ENCODE results near the gene CUX1. TPM values are rescaled to one million over a fixed set of nuclear protein-coding genes. Genes with fewer than 3 reads are reported as not detected.
A peak's percentile ranks its signal among the peaks of the same experiment; 100 is the strongest.
"Not testable (repeated sequence)": the region's sequence is repeated elsewhere in the genome, so short reads cannot be mapped to it uniquely, and the experiment has no call there.

The CUX1 gene
- total RNA-seq, 1 experiment from 2014 or later: 92.4 TPM

DNA sequence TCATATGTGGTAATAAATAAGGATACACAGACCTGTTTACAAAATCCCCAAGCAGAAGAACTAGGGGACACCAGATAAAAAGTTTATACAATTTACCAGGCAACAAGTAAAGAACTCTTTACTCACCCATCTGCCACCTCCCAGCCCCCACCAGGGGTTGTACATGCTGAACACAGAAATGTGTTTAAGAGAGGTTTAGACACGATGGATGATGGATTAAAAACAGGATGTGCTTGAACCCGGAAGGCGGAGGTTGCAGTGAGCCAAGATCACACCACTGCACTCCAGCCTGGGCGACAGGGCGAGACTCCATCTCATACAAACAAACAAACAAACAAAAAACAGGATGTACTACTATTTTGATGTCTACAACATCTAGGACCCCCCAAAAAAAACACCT, 511.4 kb downstream of the CUX1 start:
- H3K9me3 ChIP-seq (ENCODE audit: low read length); H3K27me3 ChIP-seq (ENCODE audit: low read length); H3K36me3 ChIP-seq (ENCODE audit: insufficient read depth, low read length); H3K4me2 ChIP-seq (ENCODE audit: low read depth, low read length, poor library complexity, severe bottlenecking); H3K79me2 ChIP-seq (ENCODE audit: low read length); H3K9me2 ChIP-seq (replicated peaks; ENCODE audit: insufficient read depth, low read length); H3K27ac ChIP-seq (ENCODE audit: low read length); H2AFZ ChIP-seq (ENCODE audit: low read length); H3K4me3 ChIP-seq (ENCODE audit: low read length); H4K20me1 ChIP-seq (ENCODE audit: insufficient read depth, low read depth, low read length); DNase-seq; H3K9ac ChIP-seq (ENCODE audit: low read length): not testable (repeated sequence)
- H3K4me1 ChIP-seq (ENCODE audit: low read length): peaks cover 38% of the 10 kb centered on the region

DNA sequence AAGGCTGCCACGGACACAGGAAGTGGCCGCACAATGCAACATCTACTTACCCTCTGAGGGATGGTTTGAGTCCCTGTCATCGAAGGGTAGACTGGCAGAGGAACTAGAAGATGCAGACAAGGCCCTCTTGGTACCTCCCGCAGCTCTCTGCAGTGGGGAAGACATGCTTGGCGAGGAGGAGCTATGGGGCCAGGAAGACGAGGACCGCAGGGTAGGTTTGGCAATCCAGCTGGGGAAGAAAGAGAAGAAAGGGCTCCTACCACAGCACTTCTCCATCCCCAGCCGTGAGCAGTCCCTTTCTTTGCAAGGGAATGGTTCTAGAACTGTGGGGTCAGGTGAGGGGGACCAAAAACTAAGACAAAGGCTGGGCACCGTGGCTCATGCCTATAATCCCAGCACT, 511.9 kb downstream of the CUX1 start:
- not testable (repeated sequence) for H3K27ac ChIP-seq (ENCODE audit: low read length); H3K4me2 ChIP-seq (ENCODE audit: low read depth, low read length, poor library complexity, severe bottlenecking); H2AFZ ChIP-seq (ENCODE audit: low read length); H3K36me3 ChIP-seq (ENCODE audit: insufficient read depth, low read length); H3K9me2 ChIP-seq (replicated peaks; ENCODE audit: insufficient read depth, low read length); H3K9me3 ChIP-seq (ENCODE audit: low read length); H3K4me3 ChIP-seq (ENCODE audit: low read length); H4K20me1 ChIP-seq (ENCODE audit: insufficient read depth, low read depth, low read length); DNase-seq; H3K79me2 ChIP-seq (ENCODE audit: low read length); H3K9ac ChIP-seq (ENCODE audit: low read length); H3K27me3 ChIP-seq (ENCODE audit: low read length)
- peaks cover 38% of the 10 kb centered on the region for H3K4me1 ChIP-seq (ENCODE audit: low read length)

DNA sequence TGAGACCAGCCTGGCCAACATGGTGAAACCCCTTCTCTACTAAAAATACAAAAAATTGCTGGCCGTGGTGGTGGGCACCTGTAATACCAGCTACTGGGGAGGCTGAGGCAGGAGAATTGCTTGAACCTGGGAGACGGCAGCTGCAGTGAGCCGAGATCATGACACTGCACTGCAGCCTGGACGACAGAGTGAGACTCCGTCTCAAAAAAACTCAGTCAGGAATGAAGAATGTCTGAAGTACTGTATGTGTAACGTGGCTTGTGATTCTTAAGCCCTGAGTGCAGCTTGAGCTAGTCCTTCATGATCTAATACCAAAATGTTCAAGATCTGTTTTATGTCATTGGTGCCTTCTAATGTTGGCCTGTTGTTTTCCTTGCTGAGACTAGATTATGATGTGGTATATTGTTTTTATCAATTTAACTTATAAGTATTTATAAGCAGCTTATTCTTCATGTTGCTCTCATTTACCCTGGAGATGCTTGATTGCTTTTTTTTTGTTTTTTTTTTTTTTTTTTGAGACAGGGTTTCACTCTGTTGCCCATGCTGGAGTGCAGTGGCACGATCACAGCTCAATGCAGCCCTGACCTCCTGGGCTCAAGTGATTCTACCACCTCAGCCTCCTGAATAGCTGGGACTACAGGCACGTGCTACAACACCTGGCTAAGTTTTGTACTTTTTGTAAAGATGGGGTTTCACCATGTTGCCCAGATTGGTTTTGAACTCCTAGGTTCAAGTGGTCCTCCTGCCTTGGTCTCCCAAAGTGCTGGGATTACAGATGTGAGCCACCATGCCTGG, 513.4 kb downstream of the CUX1 start:
- peak; percentile 47 for DNase-seq
- not testable (repeated sequence) for H3K79me2 ChIP-seq (ENCODE audit: low read length); H3K4me3 ChIP-seq (ENCODE audit: low read length); H3K9me2 ChIP-seq (replicated peaks; ENCODE audit: insufficient read depth, low read length); H3K36me3 ChIP-seq (ENCODE audit: insufficient read depth, low read length); H3K9me3 ChIP-seq (ENCODE audit: low read length); H4K20me1 ChIP-seq (ENCODE audit: insufficient read depth, low read depth, low read length); H3K27me3 ChIP-seq (ENCODE audit: low read length)
- peak overlapping the region; percentile 75; the same call in 1 of the 2 replicates for H2AFZ ChIP-seq (ENCODE audit: low read length)
- H3K9ac ChIP-seq (ENCODE audit: low read length): peak overlapping the region; percentile 3; the same call in 1 of the 2 replicates
- peak overlapping the region; percentile 10; the same call in 1 of the 2 replicates for H3K27ac ChIP-seq (ENCODE audit: low read length)
- H3K4me2 ChIP-seq (ENCODE audit: low read depth, low read length, poor library complexity, severe bottlenecking): peak overlapping the region; percentile 49
- H3K4me1 ChIP-seq (ENCODE audit: low read length): peaks cover 36% of the 10 kb centered on the region

Small RNA genes within 50 kb of the gene (small RNA-seq; reads per million reads assigned to genes)
- not detected for gene AC005086.2
- gene AC005086.3: not detected
- not detected for gene AC005086.4
- not detected for gene AC005088.1
- gene MIR4285: not detected
- not detected for gene RF00554

Other genes with a start within 250 kb of the CUX1 start
- not detected in 2 replicates for gene MYL10, start 188.3 kb upstream of the CUX1 start, total RNA-seq (2014; rRNA removed; shearing (Covaris generic); ENCODE audit: low replicate concordance)

Data from Karpas-422 (cell line).